SW 1271 (cell line): ENCODE results near the gene UFSP1.
A peak's percentile ranks its signal among the peaks of the same experiment; 100 is the strongest.
"Not testable (repeated sequence)": the region's sequence is repeated elsewhere in the genome, so short reads cannot be mapped to it uniquely, and the experiment has no call there.

ENCODE experiments used
- DNase-seq, 2 experiments: peaks; one replicate each; lab custom pipeline; 2025; lab: John Stamatoyannopoulos, UW

The UFSP1 gene

GRCh38 chr7:100859856-100860255 lies 29.7 kb downstream of the UFSP1 start:
- DNase-seq, result no peak

GRCh38 chr7:100856871-100857282 lies 32.6 kb downstream of the UFSP1 start:
- no peak for DNase-seq

GRCh38 chr7:100855515-100855914 lies 34.0 kb downstream of the UFSP1 start:
- no peak for DNase-seq

GRCh38 chr7:100854899-100855298 lies 34.6 kb downstream of the UFSP1 start:
- not testable (repeated sequence) for DNase-seq

- DNase-seq, result no peak
These were observed 35.2 kb downstream of the UFSP1 start for GRCh38 chr7:100854146-100854895.

GRCh38 chr7:100852048-100852872 lies 37.3 kb downstream of the UFSP1 start, which contains the start of gene SLC12A9:
SLC12A9 (plus strand) TSS chr7:100852713; CDS start chr7:100854198, 1,485 bp downstream.
- peak; percentile 59 to 77 for DNase-seq

GRCh38 chr7:100847360-100847759 lies 42.2 kb downstream of the UFSP1 start:
- DNase-seq, result no peak

GRCh38 chr7:100840470-100841100 lies 48.9 kb downstream of the UFSP1 start:
- no peak for DNase-seq

GRCh38 chr7:100839361-100839760 lies 50.2 kb downstream of the UFSP1 start:
- DNase-seq, result no peak
